Measurements from ENCODE around the gene MVB12B. TPM values are rescaled to one million over a fixed set of nuclear protein-coding genes. Genes with fewer than 3 reads are reported as not detected.

MVB12B gene
- total and polyA plus RNA-seq, 2 donors = 4.4 to 11.5 TPM

DNA sequence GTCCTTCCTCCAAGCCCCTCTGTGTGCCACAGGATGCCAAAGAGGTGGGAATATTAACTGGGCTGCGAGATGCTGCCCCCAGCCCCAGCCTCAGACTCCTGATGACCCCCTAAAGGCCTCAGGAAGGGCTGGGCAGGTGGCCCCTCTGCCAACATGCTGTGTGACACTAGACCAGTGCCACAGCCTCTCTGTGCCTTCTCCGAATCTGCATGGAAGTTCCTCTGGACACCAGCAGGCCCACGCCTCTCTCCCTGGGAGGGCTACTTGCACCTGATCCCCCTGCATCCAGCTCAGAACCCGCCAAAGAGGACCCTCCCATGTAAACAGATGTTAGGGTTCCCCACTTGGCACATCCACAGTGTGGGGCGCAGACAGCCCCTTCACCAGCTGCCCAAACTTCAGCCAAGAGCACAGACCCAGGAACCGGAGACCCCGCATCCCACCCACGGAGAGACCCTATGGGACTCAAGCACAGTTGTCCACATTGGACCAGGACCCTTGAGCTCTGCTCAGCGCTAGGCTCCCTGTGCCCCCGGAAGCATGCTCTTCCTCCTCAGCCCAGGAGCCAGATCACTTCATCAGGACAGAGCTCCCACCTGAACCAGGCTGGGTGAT, 195.5 kb downstream of the MVB12B start:
- Histone ChIP-seq H3K9me3 (ENCODE audit: control insufficient read depth in 2 of 2, insufficient read depth in 1 of 2, low read length in 1 of 2) (no peaks in the 10 kb centered on the region), H3K36me3 (ENCODE audit: control insufficient read depth in 2 of 2, insufficient read depth in 2 of 2, low read length in 1 of 2) (no peaks in the 10 kb centered on the region), H3K27me3 (ENCODE audit: control insufficient read depth in 2 of 2, insufficient read depth in 1 of 2, low read length in 1 of 2) (peaks cover 25 to 90% of the 10 kb centered on the region in 2 donors), H3K4me1 (ENCODE audit: control insufficient read depth in 2 of 2, insufficient read depth in 2 of 2, low read length in 2 of 2) (peaks cover 0 to 6% of the 10 kb centered on the region in 2 donors), H3K4me3 (ENCODE audit: low read length in 2 of 2) (no peak overlapping the region), H3K27ac (ENCODE audit: low read depth in 1 of 2, low read length in 1 of 2) (no peak overlapping the region)
- WGBS = 90% methylated on average over 10 of the region's 10 CpGs
- DNase-seq (ENCODE audit: low read depth in 6 of 9, low spot score in 9 of 9) = no peak

DNA sequence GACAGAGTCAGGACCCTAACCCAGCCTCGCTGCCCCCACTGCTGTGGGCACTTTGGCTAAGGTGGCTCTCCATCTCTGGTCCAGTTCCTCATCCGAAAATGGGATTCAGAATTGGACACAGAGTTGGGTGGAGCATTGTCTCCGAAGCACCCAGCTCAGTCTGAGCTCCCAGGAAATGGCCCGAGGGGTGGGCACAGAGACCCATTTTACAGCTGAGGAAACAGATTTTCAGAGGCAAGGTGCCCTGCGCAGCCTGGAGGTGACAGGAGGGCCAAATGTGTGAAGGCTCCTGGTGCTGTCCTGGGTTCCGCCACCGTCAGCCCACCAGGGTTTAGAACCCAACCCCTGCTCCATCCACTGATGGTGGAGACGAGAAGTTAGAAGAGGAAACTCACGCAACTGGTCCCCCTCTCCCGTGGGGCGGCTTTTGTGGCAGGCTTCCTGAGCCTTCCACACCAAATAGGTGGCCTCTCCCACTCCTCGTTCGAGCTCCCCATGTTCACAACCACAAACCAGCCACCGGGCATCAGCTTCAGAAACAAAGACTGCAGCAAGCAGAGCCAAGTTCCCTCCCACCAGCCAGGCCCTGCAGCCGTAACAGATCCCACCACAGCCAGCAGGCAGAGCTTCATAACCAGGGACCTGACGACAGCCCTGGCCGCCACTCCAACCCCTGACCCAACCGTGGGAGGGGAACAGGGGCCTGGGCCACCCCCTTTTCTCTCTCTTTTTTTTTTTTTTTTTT, 196.2 kb downstream of the MVB12B start:
- no peaks in the 10 kb centered on the region for H3K9me3 ChIP-seq (ENCODE audit: control insufficient read depth in 2 of 2, insufficient read depth in 1 of 2, low read length in 1 of 2)
- peaks cover 0 to 2% of the 10 kb centered on the region in 2 donors for H3K4me1 ChIP-seq (ENCODE audit: control insufficient read depth in 2 of 2, insufficient read depth in 2 of 2, low read length in 2 of 2)
- peaks cover 20 to 88% of the 10 kb centered on the region in 2 donors for H3K27me3 ChIP-seq (ENCODE audit: control insufficient read depth in 2 of 2, insufficient read depth in 1 of 2, low read length in 1 of 2)
- WGBS = 67% methylated on average over 18 of the region's 18 CpGs
- no peak overlapping the region for H3K27ac ChIP-seq (ENCODE audit: low read depth in 1 of 2, low read length in 1 of 2)
- H3K36me3 ChIP-seq (ENCODE audit: control insufficient read depth in 2 of 2, insufficient read depth in 2 of 2, low read length in 1 of 2) = no peaks in the 10 kb centered on the region
- no peak overlapping the region for H3K4me3 ChIP-seq (ENCODE audit: low read length in 2 of 2)
- DNase-seq (ENCODE audit: low read depth in 6 of 9, low spot score in 9 of 9) = no peak

DNA sequence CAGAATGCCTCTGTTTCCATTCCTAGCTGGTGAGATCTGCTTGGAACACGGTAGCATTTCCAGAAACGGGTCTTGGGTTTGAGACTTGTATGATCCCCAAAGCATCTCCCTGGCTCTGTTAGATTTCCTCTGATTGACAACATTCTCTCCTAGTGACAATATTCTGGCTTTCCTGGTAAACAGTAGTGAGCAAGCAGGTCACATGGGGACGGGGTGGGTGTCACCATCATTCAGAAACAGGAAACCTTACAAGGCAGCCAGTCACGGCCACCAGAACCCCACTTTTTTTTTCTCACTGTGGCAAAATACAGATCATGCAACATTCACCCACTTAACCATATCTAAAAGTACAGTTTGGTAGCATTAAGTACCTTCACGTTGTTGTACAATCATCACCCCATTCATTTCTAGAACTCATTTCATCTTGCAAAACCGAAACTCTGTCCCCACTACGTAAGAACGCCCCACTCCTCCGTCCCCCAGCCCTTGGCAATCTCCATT, 197.0 kb downstream of the MVB12B start:
- peaks cover 11 to 81% of the 10 kb centered on the region in 2 donors for H3K27me3 ChIP-seq (ENCODE audit: control insufficient read depth in 2 of 2, insufficient read depth in 1 of 2, low read length in 1 of 2)
- no peak overlapping the region for H3K27ac ChIP-seq (ENCODE audit: low read depth in 1 of 2, low read length in 1 of 2)
- H3K36me3 ChIP-seq (ENCODE audit: control insufficient read depth in 2 of 2, insufficient read depth in 2 of 2, low read length in 1 of 2) = no peaks in the 10 kb centered on the region
- 57% methylated on average over 9 of the region's 9 CpGs for WGBS
- no peaks in the 10 kb centered on the region for H3K4me1 ChIP-seq (ENCODE audit: control insufficient read depth in 2 of 2, insufficient read depth in 2 of 2, low read length in 2 of 2)
- H3K9me3 ChIP-seq (ENCODE audit: control insufficient read depth in 2 of 2, insufficient read depth in 1 of 2, low read length in 1 of 2) = no peaks in the 10 kb centered on the region
- no peak overlapping the region for H3K4me3 ChIP-seq (ENCODE audit: low read length in 2 of 2)
- no peak for DNase-seq (ENCODE audit: low read depth in 6 of 9, low spot score in 9 of 9)

DNA sequence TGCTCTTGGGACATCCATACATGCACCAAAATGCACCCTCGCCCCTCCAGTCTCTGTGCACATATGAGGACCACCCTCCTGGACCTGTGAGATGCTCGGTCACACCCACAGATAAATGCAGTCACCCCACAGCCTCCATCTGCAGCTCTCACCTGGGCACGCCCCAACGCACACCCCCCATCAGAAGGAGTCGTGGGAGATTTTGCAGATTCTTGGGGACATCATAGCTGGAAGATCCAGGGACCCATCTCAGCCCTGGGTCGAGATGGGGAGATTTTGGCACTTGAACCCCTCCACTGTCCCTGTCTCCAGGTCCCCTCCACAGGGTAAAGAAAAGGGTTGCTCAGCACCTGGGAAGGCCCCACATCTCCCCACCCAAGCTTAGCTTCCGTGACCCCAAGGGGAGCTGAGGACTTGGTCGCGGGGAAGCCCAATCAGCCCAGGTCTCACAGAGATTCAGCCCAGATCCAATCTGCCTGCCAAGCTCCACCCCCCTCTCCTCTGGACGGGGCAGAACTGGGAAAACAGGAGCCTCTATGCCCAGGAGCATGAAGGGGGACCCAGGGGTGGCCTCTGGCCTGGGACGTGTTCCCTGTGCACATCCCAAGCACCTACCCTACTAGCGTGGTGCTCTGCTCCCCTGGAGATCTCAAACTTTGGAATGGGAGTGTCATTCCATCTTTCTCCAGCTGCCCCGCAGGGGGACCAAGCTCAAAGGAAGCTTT, 197.9 kb downstream of the MVB12B start:
- H3K9me3 ChIP-seq (ENCODE audit: control insufficient read depth in 2 of 2, insufficient read depth in 1 of 2, low read length in 1 of 2) = no peaks in the 10 kb centered on the region
- H3K27ac ChIP-seq (ENCODE audit: low read depth in 1 of 2, low read length in 1 of 2) = no peak overlapping the region
- DNase-seq (ENCODE audit: low read depth in 6 of 9, low spot score in 9 of 9) = no peak
- H3K27me3 ChIP-seq (ENCODE audit: control insufficient read depth in 2 of 2, insufficient read depth in 1 of 2, low read length in 1 of 2) = peaks cover 3 to 73% of the 10 kb centered on the region in 2 donors
- no peak overlapping the region for H3K4me3 ChIP-seq (ENCODE audit: low read length in 2 of 2)
- no peaks in the 10 kb centered on the region for H3K36me3 ChIP-seq (ENCODE audit: control insufficient read depth in 2 of 2, insufficient read depth in 2 of 2, low read length in 1 of 2)
- 86% methylated on average over 13 of the region's 13 CpGs for WGBS
- H3K4me1 ChIP-seq (ENCODE audit: control insufficient read depth in 2 of 2, insufficient read depth in 2 of 2, low read length in 2 of 2) = no peaks in the 10 kb centered on the region

DNA sequence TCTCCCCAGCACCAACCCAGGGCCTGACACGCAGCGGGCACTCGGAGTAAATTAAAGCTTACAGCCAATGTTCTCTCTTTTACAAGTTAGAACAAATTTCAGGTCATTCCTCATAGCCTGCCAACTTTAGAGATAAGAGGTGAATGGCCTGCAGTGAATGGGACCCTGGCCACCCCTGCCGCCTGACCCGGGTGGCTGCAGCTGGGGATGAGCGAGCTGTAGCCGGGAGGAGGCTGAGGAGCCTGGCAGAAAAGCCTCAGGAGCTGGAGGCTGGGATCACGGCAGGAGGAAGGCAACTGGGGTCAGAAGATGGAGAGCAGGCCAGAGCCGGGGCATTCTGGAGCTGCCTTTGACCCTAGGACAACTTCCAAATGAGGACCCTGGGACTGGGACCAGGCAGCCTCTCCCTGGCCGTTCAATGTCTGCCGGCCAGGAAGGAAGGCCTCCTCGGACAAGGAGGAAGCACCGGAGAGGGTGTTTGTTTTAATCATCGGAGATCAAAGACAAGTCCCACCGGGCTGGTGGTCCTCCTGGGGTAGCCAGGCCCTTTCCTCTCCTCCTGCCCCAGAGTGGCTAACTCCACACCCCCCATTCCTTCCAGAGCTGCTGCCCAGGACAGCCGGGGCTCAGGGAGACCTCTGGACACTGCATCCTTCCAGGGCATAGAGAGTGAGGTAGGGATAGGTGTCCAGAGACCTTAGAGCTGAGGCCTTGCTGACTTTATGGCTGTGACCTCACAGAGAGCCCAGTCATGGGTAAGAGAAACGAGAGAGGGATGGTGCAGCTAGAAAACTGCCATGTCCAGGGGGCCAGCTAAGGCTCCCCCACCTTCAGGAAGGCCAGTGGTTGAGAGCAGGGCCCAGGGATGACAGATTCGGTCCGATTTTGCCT, 199.8 kb downstream of the MVB12B start:
- peaks cover 0 to 59% of the 10 kb centered on the region in 2 donors for H3K27me3 ChIP-seq (ENCODE audit: control insufficient read depth in 2 of 2, insufficient read depth in 1 of 2, low read length in 1 of 2)
- no peaks in the 10 kb centered on the region for H3K36me3 ChIP-seq (ENCODE audit: control insufficient read depth in 2 of 2, insufficient read depth in 2 of 2, low read length in 1 of 2)
- no peak for DNase-seq (ENCODE audit: low read depth in 6 of 9, low spot score in 9 of 9)
- no peak overlapping the region for H3K4me3 ChIP-seq (ENCODE audit: low read length in 2 of 2)
- H3K9me3 ChIP-seq (ENCODE audit: control insufficient read depth in 2 of 2, insufficient read depth in 1 of 2, low read length in 1 of 2) = no peaks in the 10 kb centered on the region
- H3K4me1 ChIP-seq (ENCODE audit: control insufficient read depth in 2 of 2, insufficient read depth in 2 of 2, low read length in 2 of 2) = no peaks in the 10 kb centered on the region
- 95% methylated on average over 19 of the region's 19 CpGs for WGBS
- no peak overlapping the region for H3K27ac ChIP-seq (ENCODE audit: low read depth in 1 of 2, low read length in 1 of 2)

DNA sequence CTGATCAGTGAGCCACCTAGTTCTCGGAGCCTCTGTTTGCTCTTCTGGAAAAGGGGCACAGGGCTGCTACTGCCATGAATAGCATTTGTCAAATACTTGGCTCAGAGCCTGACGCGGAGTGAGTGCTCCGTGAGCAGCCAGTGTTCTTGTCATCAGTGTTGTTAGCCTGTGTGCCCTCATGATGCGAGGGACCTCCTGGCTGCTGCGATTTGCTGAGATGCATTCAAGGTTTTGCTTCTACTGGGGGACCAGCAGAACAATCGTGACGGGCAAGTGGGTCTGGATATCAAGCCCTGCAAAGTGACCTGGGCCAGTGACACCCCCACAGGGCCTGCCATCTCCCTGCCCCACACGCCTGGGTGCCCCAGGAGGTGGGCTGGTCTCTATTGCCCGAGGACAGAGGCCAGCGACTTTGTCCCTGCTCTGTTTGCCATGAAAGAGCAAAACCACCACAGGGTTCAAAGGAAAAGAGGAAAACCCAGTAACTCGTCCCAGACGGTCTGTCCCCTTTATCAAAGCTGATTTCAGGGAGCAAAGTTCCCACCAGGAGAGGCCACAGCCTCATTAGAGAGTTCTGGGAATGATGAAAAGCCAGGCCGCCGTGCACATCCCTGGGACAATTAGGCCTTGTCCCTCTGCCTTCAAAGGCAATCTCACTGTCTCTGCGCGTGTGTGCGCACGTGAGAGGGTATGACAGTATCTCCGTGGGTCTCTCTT, 200.6 kb downstream of the MVB12B start:
- H3K4me1 ChIP-seq (ENCODE audit: control insufficient read depth in 2 of 2, insufficient read depth in 2 of 2, low read length in 2 of 2) = no peaks in the 10 kb centered on the region
- no peak overlapping the region for H3K4me3 ChIP-seq (ENCODE audit: low read length in 2 of 2)
- no peak overlapping the region for H3K27ac ChIP-seq (ENCODE audit: low read depth in 1 of 2, low read length in 1 of 2)
- no peaks in the 10 kb centered on the region for H3K9me3 ChIP-seq (ENCODE audit: control insufficient read depth in 2 of 2, insufficient read depth in 1 of 2, low read length in 1 of 2)
- H3K27me3 ChIP-seq (ENCODE audit: control insufficient read depth in 2 of 2, insufficient read depth in 1 of 2, low read length in 1 of 2) = peaks cover 0 to 59% of the 10 kb centered on the region in 2 donors
- no peak for DNase-seq (ENCODE audit: low read depth in 6 of 9, low spot score in 9 of 9)
- no peaks in the 10 kb centered on the region for H3K36me3 ChIP-seq (ENCODE audit: control insufficient read depth in 2 of 2, insufficient read depth in 2 of 2, low read length in 1 of 2)
- 96% methylated on average over 20 of the region's 20 CpGs for WGBS

DNA sequence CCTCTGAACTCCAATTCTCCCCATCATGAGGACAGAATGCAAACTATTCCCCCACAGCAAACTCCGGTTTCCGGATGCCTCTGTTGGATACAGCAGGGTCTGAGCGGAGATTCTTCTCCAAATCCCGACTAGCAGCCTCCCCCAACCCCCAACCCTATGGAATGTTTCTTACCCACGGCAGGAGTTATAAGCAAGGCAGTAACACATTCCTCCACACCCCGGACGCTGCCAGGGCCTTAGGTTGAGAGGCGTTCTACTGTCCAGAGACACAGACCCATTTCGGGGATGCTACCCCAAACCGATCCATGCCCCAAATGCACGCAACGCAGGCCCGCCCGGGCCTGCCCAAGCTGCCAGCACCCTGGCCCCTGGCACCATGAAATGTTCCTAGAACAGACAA, 201.5 kb downstream of the MVB12B start:
- H3K4me1 ChIP-seq (ENCODE audit: control insufficient read depth in 2 of 2, insufficient read depth in 2 of 2, low read length in 2 of 2) = no peaks in the 10 kb centered on the region
- H3K36me3 ChIP-seq (ENCODE audit: control insufficient read depth in 2 of 2, insufficient read depth in 2 of 2, low read length in 1 of 2) = no peaks in the 10 kb centered on the region
- 97% methylated on average over 14 of the region's 14 CpGs for WGBS
- H3K4me3 ChIP-seq (ENCODE audit: low read length in 2 of 2) = no peak overlapping the region
- H3K27ac ChIP-seq (ENCODE audit: low read depth in 1 of 2, low read length in 1 of 2) = no peak overlapping the region
- H3K27me3 ChIP-seq (ENCODE audit: control insufficient read depth in 2 of 2, insufficient read depth in 1 of 2, low read length in 1 of 2) = peaks cover 0 to 57% of the 10 kb centered on the region in 2 donors
- DNase-seq (ENCODE audit: low read depth in 6 of 9, low spot score in 9 of 9) = no peak
- H3K9me3 ChIP-seq (ENCODE audit: control insufficient read depth in 2 of 2, insufficient read depth in 1 of 2, low read length in 1 of 2) = no peaks in the 10 kb centered on the region

DNA sequence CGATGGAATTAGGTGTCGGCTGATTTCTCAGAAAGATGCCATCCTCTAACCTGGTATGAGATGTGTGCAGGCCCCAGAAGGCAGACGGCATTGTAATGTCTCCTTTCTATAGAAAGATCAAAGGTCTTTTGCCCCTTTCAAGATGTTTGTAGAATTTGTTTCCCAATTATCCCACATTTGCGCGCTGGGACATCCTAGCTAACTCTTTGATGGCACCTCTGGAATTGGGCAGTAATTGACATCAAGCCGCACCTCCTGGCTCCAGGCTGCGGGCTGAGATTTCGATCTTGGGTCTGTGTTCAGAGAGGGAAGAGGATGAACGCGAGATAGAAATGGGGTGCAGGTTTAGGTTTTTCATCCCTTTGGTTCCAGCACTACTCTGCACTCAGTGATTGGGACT, 202.3 kb downstream of the MVB12B start:
- peaks cover 0 to 59% of the 10 kb centered on the region in 2 donors for H3K27me3 ChIP-seq (ENCODE audit: control insufficient read depth in 2 of 2, insufficient read depth in 1 of 2, low read length in 1 of 2)
- 98% methylated on average over 10 of the region's 10 CpGs for WGBS
- no peaks in the 10 kb centered on the region for H3K9me3 ChIP-seq (ENCODE audit: control insufficient read depth in 2 of 2, insufficient read depth in 1 of 2, low read length in 1 of 2)
- no peak for DNase-seq (ENCODE audit: low read depth in 6 of 9, low spot score in 9 of 9)
- H3K4me3 ChIP-seq (ENCODE audit: low read length in 2 of 2) = no peak overlapping the region
- H3K27ac ChIP-seq (ENCODE audit: low read depth in 1 of 2, low read length in 1 of 2) = no peak overlapping the region
- no peaks in the 10 kb centered on the region for H3K36me3 ChIP-seq (ENCODE audit: control insufficient read depth in 2 of 2, insufficient read depth in 2 of 2, low read length in 1 of 2)
- H3K4me1 ChIP-seq (ENCODE audit: control insufficient read depth in 2 of 2, insufficient read depth in 2 of 2, low read length in 2 of 2) = no peaks in the 10 kb centered on the region

Data from thymus (tissue), 11 donors.